Vagina (tissue), 2 donors: ENCODE measurements around the gene MAP4K4. TPM values are rescaled to one million over a fixed set of nuclear protein-coding genes. Genes with fewer than 3 reads are reported as not detected.
A peak's percentile ranks its signal among the peaks of the same experiment; 100 is the strongest.

Experiments used
- DNase-seq, 2 donors: peaks; one replicate each; pipeline ENCODE4 v3.0.0-alpha.2; 2017; ENCODE audit errors: extremely low spot score in 2 of 2
- H3K27ac ChIP-seq: fragments of 200-600 bp; sonication (generic); one replicate; pipeline ENCODE4 v1.5.1; 2019
- H3K27me3 ChIP-seq: fragments of 200-600 bp; sonication (generic); one replicate; pipeline ENCODE4 v1.5.1; 2019
- H3K36me3 ChIP-seq, 2 donors: fragments of 200-600 bp; sonication (generic); one replicate each; pipeline ENCODE4 v1.5.1; 2017 to 2019
- H3K4me1 ChIP-seq: fragments of 200-600 bp; sonication (generic); one replicate; pipeline ENCODE4 v1.5.1; 2019
- H3K4me3 ChIP-seq, 2 donors: fragments of 200-600 bp; sonication (generic); 1 replicate in 1 of 2; 2 replicates in 1 of 2; pipeline ENCODE4 v1.5.1; 2016 to 2019
- H3K9me3 ChIP-seq: fragments of 200-600 bp; sonication (generic); one replicate; pipeline ENCODE4 v1.5.1; 2019
- CTCF ChIP-seq, 3 experiments: fragments of 450-650 bp in 2 of 3; fragments of 200-600 bp in 1 of 3; sonication (generic) in 1 of 3; IDR thresholded peaks; one replicate each; pipeline ENCODE4 v1.5.1; 2017 to 2019; ENCODE audit warnings: antibody characterized with exemption in 3 of 3, mild to moderate bottlenecking in 2 of 3, moderate library complexity in 2 of 3
- POLR2A ChIP-seq, 2 donors: fragments of 450-650 bp; IDR thresholded peaks; one replicate each; pipeline ENCODE4 v1.6.1; 2017; ENCODE audit warnings: antibody characterized with exemption in 2 of 2, mild to moderate bottlenecking in 2 of 2, moderate library complexity in 2 of 2
- POLR2AphosphoS5 ChIP-seq, 2 donors: sonication (generic); formaldehyde crosslinking; IDR thresholded peaks; one replicate each; pipeline ENCODE4 v1.9.0; 2017; ENCODE audit warnings: antibody characterized with exemption in 2 of 2, mild to moderate bottlenecking in 2 of 2, low read depth in 1 of 2; ENCODE audit not compliant: insufficient read depth in 1 of 2
- intact Hi-C: fragments of 100-400 bp; cut with DNase I; formaldehyde crosslinking; loops from one replicate; pipeline ENCODE4 v1.15.1; 2023
- total RNA-seq: library from RNA; depleted of rRNA; stranded (reverse); fragments of >200 nt; gene quantifications from one replicate; pipeline ENCODE4 v1.2.3, GENCODE V29; 2016

Gene MAP4K4
- total RNA-seq, 1 donor from 2014 or later: 75.9 TPM

GRCh38 chr2:101844055-101844635 is 146.6 kb downstream of the MAP4K4 start:
- Histone ChIP-seq H3K36me3 (peaks cover 0 to 24% of the 10 kb centered on the region in 2 donors), H3K27ac (peak overlapping the region; percentile 49), H3K9me3 (no peaks in the 10 kb centered on the region), H3K4me3 (no peak overlapping the region), H3K4me1 (peaks cover 40% of the 10 kb centered on the region), H3K27me3 (no peaks in the 10 kb centered on the region)
- no peak for DNase-seq
- TF ChIP-seq CTCF (IDR thresholded peaks at IDR 0.05) (no peak), POLR2A (IDR thresholded peaks at IDR 0.05) (no peak), POLR2AphosphoS5 (IDR thresholded peaks at IDR 0.05; ENCODE audit: insufficient read depth in 1 of 2, low read depth in 1 of 2) (no peak)
- intact Hi-C loops: no loop called here

- Histone ChIP-seq H3K4me3 (no peak overlapping the region), H3K4me1 (peaks cover 58% of the 10 kb centered on the region), H3K27me3 (no peaks in the 10 kb centered on the region), H3K36me3 (peaks cover 0 to 14% of the 10 kb centered on the region in 2 donors), H3K9me3 (no peaks in the 10 kb centered on the region), H3K27ac (no peak overlapping the region)
- no peak for DNase-seq
- intact Hi-C loops: no loop called here
- TF ChIP-seq POLR2AphosphoS5 (IDR thresholded peaks at IDR 0.05; ENCODE audit: insufficient read depth in 1 of 2, low read depth in 1 of 2): no peak
- no peak for TF ChIP-seq POLR2A (IDR thresholded peaks at IDR 0.05)
- TF ChIP-seq CTCF (IDR thresholded peaks at IDR 0.05): no peak
These were observed 149.5 kb downstream of the MAP4K4 start for GRCh38 chr2:101846973-101847372.

GRCh38 chr2:101847661-101848339 is 150.3 kb downstream of the MAP4K4 start:
- TF ChIP-seq POLR2AphosphoS5 (IDR thresholded peaks at IDR 0.05; ENCODE audit: insufficient read depth in 1 of 2, low read depth in 1 of 2) (no peak), CTCF (IDR thresholded peaks at IDR 0.05) (no peak), POLR2A (IDR thresholded peaks at IDR 0.05) (no peak)
- peaks cover 0 to 14% of the 10 kb centered on the region in 2 donors for H3K36me3 ChIP-seq
- intact Hi-C loops: no loop called here
- no peak overlapping the region for H3K4me3 ChIP-seq
- H3K9me3 ChIP-seq: no peaks in the 10 kb centered on the region
- DNase-seq: no peak
- peaks cover 50% of the 10 kb centered on the region for H3K4me1 ChIP-seq
- H3K27me3 ChIP-seq: no peaks in the 10 kb centered on the region
- no peak overlapping the region for H3K27ac ChIP-seq

GRCh38 chr2:101848769-101849410 is 151.4 kb downstream of the MAP4K4 start:
- H3K4me1 ChIP-seq: peaks cover 39% of the 10 kb centered on the region
- TF ChIP-seq POLR2A (IDR thresholded peaks at IDR 0.05) (no peak), POLR2AphosphoS5 (IDR thresholded peaks at IDR 0.05; ENCODE audit: insufficient read depth in 1 of 2, low read depth in 1 of 2) (no peak), CTCF (IDR thresholded peaks at IDR 0.05) (no peak)
- intact Hi-C loops: no loop called here
- peaks cover 0 to 14% of the 10 kb centered on the region in 2 donors for H3K36me3 ChIP-seq
- no peak for DNase-seq
- H3K27ac ChIP-seq: no peak overlapping the region
- H3K9me3 ChIP-seq: no peaks in the 10 kb centered on the region
- H3K4me3 ChIP-seq: no peak overlapping the region
- H3K27me3 ChIP-seq: no peaks in the 10 kb centered on the region

GRCh38 chr2:101850450-101850849 is 152.9 kb downstream of the MAP4K4 start:
- H3K27me3 ChIP-seq: no peaks in the 10 kb centered on the region
- no peaks in the 10 kb centered on the region for H3K9me3 ChIP-seq
- H3K4me1 ChIP-seq: peaks cover 30% of the 10 kb centered on the region
- H3K36me3 ChIP-seq: peaks cover 0 to 8% of the 10 kb centered on the region in 2 donors
- no peak overlapping the region for H3K27ac ChIP-seq
- no peak for DNase-seq
- intact Hi-C loops: no loop called here
- H3K4me3 ChIP-seq: no peak overlapping the region
- TF ChIP-seq CTCF (IDR thresholded peaks at IDR 0.05) (no peak), POLR2A (IDR thresholded peaks at IDR 0.05) (no peak), POLR2AphosphoS5 (IDR thresholded peaks at IDR 0.05; ENCODE audit: insufficient read depth in 1 of 2, low read depth in 1 of 2) (no peak)
